ENCODE results near the gene COQ10B.

The COQ10B gene

DNA sequence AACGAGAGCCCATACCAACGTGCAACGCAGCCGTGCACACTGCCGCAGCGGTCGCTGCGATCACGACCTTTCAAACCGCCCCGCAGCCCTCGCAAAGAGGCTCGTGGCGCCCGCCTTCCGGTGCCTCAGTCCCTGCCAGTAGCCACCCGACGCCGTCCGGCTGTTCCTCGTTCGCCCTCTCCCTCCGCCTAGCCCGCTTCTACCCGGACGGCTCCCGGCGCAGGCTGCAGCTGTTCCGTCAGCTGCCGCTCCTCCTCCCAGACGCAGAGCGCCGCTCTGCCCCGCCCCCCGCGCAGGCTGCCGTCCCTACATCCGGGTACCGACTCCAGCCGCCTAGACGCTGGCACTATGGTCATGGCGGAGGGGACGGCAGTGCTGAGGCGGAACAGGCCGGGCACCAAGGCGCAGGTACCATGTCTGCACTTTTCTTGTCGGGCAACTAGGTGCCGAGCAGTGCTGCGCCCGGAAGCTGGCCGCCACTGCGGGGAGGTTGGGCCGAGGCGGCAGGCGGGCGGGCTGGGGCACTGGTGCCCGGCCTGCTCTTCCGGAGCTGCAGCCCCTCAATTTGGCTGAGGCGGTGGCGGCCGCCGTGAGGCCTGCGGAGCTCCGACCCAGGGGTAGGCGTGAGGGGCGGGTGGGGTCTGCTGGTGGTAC is 62.5 kb downstream of the COQ10B start, which contains the start of gene MOB4:
Gene MOB4, plus strand, starts transcription at position 328 of the 654 bp plus-strand sequence. Its CDS starts 21 bp downstream, at position 349.
- WGBS (ENCODE audit: insufficient coverage, insufficient read length) = no CpG with 5 or more reads among the region's 66 CpGs
- H3K9me3 ChIP-seq (ENCODE audit: control insufficient read depth, insufficient read depth, low read length) = no peaks in the 10 kb centered on the region

DNA sequence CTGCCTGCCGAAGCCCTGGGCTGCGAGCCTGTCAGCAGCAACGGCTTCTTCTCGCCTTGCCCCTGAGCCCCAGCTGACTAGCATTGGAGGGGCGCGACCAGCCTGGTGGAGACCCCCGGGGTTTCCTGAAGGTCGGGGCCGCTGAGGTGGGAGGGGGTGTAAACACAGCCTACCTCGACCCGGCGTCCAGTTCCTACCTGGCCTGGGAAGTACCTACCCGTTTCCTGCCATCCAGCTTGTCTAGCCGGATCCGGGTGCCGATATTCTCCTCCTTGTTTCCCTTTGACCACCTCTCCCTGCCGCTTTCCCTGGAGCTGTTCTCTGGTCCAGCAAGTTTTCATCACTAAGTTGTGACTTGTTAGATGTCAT is 63.0 kb downstream of the COQ10B start:
- DNase-seq (ENCODE audit: low read depth, low spot score) = no peak
- Histone ChIP-seq H3K36me3 (ENCODE audit: control insufficient read depth, insufficient read depth, low read length) (no peaks in the 10 kb centered on the region; the same call in 1 of the 2 replicates), H3K4me3 (ENCODE audit: low read length) (peak overlapping the region; percentile 68), H3K27me3 (ENCODE audit: control insufficient read depth, insufficient read depth, low read length) (no peaks in the 10 kb centered on the region), H3K9me3 (ENCODE audit: control insufficient read depth, insufficient read depth, low read length) (no peaks in the 10 kb centered on the region), H3K27ac (ENCODE audit: low read length) (no peak overlapping the region), H3K4me1 (ENCODE audit: control insufficient read depth, insufficient read depth, low read length) (no peaks in the 10 kb centered on the region; the same call in 1 of the 2 replicates)
- no CpG with 5 or more reads among the region's 17 CpGs for WGBS (ENCODE audit: insufficient coverage, insufficient read length)

More for the DNA sequence above, 62.5 kb downstream of the COQ10B start, which contains the start of gene MOB4:
- Histone ChIP-seq H3K27ac (ENCODE audit: low read length) (no peak within 1 kb of the TSS), H3K4me1 (ENCODE audit: control insufficient read depth, insufficient read depth, low read length) (no peaks in the 10 kb centered on the region; the same call in 1 of the 2 replicates), H3K36me3 (ENCODE audit: control insufficient read depth, insufficient read depth, low read length) (no peaks in the 10 kb centered on the region; the same call in 1 of the 2 replicates), H3K27me3 (ENCODE audit: control insufficient read depth, insufficient read depth, low read length) (no peaks in the 10 kb centered on the region), H3K4me3 (ENCODE audit: low read length) (peak within 1 kb of the TSS; percentile 68)
- peak; percentile 77 for DNase-seq (ENCODE audit: low read depth, low spot score)

DNA sequence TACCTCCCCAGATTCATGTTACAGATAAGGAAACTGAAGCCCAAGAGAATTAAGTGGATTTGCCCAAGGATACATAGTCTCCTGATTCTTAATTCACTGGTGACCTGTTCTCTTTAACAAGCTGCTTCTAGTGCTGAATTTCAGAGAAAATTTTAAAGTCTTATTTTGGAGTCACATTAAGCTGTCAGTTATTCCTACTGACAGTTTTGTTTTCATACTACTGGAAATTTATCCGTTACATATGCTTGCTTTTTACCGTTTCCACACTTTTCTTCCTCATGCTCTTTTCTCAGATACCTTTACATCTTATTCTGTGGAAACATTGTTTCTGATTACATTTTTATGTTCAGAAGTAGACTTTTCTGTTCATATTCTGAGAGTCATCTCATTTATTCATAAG is 63.8 kb downstream of the COQ10B start:
- H3K27ac ChIP-seq (ENCODE audit: low read length) = no peak overlapping the region

More for the DNA sequence above, 63.8 kb downstream of the COQ10B start:
- no peaks in the 10 kb centered on the region for H3K9me3 ChIP-seq (ENCODE audit: control insufficient read depth, insufficient read depth, low read length)
- no peak for DNase-seq (ENCODE audit: low read depth, low spot score)
- H3K4me1 ChIP-seq (ENCODE audit: control insufficient read depth, insufficient read depth, low read length) = no peaks in the 10 kb centered on the region; the same call in 1 of the 2 replicates
- no peaks in the 10 kb centered on the region for H3K27me3 ChIP-seq (ENCODE audit: control insufficient read depth, insufficient read depth, low read length)
- no peaks in the 10 kb centered on the region; the same call in 1 of the 2 replicates for H3K36me3 ChIP-seq (ENCODE audit: control insufficient read depth, insufficient read depth, low read length)
- H3K4me3 ChIP-seq (ENCODE audit: low read length) = no peak overlapping the region; the same call in 1 of the 2 replicates
- no CpG with 5 or more reads among the region's 2 CpGs for WGBS (ENCODE audit: insufficient coverage, insufficient read length)
